HG03159 (cell line): Measurements from ENCODE around the gene EPO.

Source experiments
- ATAC-seq: cut with Tn5 transposase; IDR thresholded peaks from one replicate; pipeline ENCODE4 v1.9.1; 2021; ENCODE audit warnings: mild to moderate bottlenecking, moderate library complexity; ENCODE audit not compliant: unreplicated experiment

Gene EPO

DNA sequence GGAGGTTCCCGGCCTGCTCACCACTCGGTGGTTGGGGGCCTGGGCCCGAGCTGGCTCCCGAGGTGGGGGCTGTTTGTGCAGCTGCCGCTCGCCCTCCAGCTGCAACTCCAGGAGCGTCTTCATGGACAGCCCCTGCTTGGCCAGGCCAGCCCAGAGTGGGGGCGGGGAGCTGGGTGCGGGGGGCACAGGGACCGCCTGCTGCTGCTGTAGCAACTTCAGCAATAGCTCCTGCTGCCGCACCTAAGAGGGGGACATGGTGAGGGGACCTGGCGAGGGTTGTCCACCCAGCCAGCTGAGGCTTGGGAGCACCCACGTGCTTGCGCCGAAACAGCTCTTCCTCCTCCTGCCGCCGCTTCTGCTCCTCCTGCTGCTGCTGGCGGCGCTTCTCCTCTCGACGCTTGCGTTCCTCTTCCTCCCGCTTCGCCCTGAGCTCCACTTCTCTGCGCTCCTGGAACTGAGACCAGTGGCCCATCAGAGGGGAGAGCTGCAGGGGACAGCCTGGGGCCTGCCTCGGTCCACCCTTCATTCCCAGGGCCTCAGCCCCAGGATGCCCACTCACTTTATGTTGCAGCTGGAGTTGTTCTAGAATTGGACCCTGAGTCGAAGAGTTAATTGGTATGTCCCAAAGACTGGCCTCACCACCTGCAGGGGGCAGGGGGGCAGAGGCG lies 37.1 kb upstream of the EPO start:
- no peak for ATAC-seq

DNA sequence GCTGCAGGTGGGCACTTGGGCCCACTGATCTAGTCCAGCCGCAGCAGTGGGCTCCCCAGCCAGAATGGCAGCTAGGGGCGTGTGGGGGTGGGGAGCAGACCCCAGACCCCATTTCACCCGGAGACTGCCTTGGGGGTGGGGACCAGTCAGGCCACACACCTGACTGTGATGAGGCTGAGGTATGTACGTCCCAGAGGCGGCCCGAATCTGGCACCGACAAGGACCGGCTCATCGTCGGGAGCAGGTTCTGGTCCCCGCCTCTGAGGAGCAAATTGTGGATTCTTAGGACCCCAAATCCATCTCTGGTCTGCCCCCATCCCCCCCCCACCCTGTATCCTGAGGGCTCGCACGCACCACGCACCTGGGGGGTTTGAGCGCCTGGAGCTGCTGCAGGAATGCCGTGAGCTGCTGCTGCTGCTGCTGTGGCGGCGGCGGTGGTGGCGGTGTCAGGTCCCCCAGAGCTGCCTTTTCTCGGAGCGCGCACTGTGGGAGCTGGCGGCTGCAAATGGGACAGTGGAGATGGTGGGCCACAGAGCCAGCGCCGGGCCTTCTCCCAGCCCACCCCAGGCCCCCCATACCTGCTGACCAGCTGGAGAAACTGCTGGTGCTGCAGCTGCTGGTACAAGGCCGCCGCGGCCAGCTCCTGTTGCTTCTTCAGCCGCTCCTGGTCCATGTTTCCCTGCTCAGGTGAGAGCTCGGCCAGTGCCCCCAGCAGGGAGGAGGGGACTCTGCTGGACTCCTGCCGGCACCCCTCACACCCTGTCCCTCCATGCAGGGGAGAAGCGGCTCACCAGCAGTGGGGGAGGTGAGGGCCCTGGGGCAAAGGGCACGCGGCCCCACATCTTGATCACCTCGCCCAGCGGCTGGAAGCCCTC lies 36.4 kb upstream of the EPO start:
- no peak for ATAC-seq

DNA sequence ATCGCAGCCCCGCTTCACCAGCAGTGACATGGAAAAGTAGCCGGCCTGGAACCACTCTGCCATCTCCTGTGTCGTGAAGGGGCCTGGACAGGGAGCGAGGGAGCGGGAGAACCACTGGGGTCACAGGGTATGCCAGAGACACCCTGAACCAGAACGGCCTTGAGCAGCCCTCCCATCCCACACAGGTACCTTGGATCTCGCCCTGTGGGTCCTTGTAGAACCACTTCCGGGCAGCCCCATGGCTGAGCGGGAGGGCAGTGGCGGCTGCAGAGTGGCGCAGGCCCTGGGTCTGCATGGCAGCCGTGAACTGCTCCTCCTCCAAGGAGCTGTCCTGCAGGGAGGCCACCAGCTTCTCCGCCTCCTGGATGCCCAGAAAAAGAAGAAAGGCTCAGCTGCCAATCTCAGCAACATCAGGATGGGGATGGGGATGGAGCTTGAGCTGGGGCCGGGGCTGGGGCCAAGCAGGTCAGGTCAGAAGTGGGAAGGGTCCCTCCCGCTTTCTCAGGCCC lies 35.7 kb upstream of the EPO start:
- ATAC-seq: no peak

DNA sequence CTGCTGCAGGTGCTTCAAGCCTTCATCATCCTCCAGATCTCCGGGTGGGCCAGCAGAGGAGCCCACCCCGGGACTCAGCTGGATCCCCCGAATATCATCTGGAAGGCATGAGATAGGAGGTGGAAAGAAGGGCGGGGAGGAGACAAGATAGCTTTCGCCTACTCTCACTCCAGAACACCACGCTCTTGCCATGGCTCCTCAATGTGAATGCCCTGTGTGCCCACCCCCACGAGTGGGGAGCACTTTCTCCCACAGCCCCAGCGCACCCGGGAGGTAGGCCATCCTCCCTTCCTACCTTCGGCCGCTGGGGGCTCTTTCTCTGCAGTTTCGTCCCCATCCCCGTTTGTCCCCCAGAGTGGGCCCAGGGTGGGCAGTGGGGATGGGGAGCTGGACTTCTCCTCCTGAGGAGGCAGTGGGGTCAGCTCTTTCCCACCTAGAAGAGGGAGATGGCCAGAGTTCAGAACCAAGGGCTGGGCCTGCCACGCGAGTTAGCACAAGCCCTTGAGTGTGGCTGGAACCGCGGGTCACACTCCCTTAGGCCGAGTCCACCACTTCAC lies 35.1 kb upstream of the EPO start:
- ATAC-seq: no peak

DNA sequence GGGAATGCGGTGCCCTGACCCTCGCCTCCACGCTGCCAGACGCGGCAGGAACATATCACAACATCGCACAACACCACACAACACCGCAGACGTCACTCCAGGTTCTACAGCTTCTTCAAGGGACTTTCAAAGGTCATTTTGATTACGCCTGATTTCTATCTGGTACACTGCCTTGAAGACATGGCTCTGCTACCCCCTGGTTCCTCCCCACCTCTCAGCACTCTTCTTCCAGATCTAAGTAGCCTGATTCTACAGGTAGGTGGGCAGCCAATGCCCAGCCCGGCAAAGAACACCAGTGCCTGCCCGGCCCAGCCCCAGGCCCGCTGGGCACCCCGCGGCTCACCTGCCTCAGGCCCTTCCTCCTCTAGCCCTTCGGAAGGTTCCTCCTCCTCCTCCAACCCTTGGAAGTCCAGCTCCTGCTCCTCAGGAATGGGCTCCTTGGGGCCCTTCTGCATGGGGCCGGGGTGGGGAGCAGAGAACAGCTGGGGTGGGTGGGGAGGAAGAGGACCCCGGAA lies 34.6 kb upstream of the EPO start:
- ATAC-seq: no peak

DNA sequence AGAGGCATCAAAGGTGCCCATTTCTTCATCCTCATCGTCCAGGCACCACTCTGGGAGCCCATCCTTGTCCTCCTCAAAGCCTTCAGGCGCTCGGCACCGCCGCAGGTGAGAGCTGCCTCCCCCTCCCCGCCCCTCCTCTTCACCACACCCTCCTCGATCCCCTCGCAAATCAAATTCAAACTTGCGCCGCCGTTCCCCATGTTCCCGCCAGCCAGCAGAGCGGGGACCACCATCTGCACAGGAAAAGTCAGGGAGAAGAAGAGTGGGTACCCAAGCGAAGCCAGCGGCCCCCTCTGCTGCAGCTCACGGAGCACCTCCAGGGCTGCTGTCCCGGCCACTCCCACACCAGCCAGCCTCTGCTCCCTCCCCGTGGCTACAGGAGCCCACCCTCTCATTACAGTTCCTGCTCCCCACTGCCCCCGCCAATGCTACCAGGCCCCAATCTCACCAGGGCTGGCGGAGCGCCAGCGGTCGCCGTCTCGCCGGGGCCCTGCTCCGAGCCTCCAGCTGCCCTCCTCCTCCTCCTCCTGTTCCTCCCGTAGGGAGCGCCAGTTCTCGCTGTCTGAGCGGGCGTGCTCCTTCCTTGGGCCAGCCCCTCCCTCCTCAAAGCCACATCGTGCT lies 34.0 kb upstream of the EPO start:
- no peak for ATAC-seq

DNA sequence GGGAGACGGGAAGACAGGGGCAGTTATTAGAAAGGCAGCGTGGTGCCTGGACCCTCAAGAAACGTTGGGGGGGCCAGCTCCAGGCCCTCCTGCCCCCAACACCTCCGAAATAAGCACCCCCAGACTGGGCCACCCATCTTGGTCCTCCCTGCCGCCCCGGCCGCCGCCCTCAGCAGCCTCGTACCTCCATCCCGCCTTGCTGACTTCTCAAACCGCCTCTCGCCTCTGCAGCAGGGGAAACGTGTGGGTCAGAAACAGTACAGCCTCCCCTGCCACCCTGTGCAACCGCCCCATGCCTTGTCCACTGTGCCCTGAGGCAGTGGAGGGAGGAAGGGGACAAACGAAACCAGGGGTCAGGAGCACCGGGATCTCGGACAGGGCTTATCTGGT lies 33.5 kb upstream of the EPO start:
- no peak for ATAC-seq

DNA sequence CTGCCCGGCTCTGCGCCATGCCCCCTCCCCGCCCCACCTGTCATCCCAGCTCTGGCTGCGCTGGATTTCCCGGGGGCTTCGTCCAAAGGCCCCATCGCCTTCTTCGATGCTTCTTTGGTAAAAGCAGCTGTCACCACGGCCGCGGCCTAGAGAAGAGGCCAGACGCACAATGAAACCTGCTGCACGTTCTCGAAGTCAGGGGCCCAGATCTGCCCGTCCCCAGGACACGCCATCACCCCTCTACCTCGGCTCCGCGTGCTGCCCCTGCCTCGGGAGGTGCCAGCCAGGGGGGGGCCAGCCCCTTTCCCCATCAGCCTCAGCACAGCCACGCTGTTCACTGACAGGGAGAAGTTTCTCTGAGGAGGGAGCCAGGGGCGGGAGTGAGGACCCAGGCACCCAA lies 33.0 kb upstream of the EPO start:
- ATAC-seq: no peak

DNA sequence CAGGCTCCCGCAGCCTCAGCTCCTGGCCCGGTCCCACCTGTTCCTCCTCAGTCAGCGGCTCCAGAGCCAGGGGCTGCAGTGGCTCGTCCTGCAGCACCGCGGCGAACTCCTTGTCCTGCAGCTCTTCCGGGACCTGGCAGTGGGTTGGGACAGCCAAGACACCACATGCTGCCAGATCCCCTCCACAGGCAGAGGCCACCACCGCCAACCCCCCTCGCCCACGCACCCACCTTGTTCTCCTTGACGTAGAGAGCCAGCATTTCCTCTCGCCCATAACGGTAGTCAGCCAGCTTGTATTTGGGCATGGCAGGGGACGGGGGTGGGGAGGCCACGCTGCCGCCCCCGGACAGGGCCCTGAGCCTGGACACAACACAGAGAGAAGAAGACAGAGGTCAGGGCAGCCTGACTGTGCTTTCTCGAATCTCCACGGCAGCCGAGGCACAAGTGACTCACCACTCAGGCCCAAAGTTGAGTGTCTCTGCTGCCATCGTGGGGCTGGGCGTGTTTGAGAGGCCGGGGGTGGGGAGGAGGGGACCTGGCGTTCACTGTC lies 32.4 kb upstream of the EPO start:
- ATAC-seq: no peak

DNA sequence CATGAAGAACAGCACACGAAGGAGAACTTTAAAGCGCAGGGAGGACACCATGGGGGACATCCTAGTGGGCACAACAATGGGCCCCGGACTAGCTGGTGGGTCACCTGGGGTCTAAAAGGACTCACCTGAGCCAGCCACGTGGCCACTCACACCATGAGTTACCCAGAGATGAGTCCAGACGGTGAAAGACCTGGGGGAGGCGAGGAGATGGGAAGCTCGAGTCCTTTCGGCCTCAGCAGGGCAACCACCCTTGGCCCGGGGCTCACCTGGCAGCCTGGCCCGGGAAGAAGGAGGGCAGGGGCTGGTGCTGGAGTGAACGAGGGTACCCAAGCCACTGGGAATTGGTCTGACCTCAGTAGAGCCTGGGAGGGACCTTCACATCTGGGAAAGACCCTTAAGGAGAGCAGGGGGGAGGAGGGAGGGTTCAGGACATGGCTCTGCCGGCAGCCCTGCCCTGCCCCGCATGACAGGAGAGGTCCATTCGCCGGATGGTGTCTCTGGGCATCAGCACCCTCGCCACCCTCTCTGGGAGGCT lies 31.9 kb upstream of the EPO start:
- no peak for ATAC-seq

DNA sequence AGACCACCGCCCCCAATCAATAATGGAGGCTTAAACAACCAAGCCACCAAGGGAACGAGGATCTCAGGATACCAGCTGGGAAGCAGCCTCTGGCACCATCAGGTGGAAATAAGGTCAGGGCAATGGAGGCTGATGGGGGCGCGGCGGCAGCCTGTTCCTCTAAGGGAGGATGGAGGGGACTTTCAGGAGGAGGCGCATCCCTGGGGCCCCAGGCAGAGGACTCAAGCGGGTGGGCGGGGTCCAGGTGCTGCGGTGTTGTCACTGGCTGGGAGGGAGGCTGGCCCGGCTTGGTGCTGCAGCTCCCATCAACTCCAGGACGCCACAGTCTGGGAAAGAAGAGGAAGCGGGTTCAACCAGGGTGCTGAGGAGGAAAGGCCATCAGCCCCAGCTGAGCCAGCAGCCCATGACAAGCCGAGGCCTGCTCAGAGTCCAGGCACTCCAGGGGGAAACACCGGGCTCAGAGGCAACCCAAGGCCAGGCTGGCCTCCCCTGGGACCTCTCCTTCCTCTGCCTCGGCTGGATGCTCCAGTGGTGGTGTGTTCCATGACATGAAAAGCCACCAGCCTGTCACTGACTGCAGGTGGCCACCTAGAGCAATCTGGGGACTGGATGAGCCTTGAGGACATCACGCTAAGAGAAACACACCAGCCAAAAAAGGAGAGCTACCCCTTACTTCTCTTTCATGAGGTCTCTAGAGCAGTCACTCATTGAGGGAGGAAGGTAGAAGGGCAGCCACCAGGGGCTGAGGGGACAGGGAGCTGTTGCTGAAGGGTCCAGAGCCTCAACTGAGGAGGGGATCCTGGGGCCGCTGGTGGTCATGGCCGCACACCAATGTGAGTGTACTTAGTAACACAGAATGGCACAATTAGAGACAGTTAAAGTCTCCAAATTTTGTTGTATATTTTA lies 30.8 kb upstream of the EPO start:
- ATAC-seq: no peak

DNA sequence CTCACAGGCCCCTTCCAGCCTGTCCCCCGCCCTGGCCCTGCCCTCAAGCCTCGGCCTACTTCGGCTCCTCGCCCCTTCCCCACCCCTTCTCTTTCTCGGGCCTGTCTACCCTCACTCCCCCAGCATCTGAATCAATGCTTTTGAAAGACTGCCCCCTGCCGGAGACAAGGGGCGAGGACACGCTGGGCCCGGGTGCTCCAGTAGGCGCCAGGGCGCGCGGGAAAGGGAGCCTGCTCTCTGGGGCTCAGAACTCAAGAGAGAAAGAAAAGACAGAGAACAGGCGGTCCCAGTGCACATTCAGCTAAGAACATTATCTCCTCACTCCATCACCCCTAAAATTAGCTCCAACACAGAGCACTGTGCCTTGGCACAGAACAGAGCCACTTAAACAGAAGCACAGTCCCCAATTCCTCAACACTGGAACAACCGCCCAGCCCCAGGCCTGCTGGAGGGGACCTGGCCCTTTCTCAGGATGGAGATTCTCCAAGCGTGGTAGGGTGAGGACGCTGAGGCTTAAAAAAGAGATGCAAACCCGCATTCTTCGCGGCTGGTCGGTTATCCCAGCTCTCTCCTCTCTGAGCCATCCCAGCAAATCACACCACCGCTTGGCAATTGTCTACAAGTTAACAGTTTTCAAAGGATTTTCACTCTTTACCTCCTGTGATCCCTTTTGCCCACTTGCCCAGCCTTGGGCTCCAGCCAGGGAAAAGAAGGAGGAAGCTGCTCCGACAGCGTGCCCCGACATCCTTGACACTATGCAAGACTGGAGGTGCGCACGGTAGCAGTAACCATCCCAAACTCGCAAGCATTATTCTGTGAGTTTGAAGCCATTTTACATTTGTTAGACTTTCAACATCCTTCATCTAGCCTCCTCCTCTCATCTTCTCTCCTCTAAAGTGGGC lies 28.3 kb upstream of the EPO start:
- no peak for ATAC-seq

DNA sequence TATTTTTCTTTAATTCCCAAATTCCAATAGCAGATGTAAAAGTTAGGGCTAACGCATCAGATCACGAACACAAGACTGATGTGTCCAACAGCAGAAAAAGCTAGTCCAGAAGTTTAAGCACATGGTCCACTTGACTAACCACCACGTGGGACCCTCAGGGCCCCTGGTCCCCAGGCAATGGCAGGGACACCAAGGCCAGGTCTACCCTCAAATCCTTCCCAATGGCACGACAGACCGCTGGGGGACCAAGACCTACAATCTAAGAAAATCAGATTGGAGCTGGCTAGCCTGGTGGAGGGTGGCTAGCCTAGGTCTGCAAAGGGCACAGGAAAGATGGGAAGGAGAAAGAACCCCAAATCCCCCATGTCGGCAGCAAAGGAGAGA lies 27.7 kb upstream of the EPO start:
- ATAC-seq: no peak

DNA sequence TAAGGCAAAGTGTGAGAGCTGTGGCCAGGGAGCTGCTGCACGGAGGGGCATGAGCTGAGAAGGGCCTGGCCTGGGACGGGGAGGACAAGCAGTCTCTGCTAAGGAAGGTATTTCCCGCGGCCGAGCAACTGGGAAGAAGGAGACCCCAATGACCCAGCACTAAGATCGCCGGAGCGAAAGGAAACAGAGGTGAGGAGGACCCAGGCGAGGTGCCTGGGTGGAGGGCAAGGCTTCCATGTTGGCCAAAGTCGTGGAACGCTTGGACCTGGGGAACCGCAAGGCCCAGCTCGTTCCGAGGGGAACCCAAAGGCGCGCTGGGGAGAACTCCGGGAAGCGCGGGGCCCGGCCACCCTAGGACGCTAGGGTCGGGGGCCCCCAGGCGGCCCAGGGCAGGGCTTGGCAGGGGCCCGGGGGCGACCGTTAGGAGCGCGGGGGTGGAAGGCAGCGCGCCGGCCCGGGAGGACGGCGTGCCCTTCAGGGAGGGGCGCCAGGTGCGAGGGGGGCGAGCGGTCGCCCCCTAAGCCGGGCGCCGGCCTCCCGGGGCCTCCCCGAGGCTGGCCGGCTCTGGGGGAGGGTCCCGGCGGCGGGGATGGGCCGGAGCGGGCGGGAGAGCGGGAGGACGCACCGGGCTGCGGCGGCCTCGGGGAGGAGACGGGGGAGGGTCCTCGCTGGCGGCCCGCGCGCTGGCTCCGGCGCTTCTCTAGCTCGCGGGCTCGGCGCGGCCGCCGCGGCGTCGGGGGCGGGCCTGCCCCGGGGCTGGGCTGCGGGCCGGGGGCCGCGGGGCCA lies 26.8 kb upstream of the EPO start:
- peak; percentile 12 for ATAC-seq

DNA sequence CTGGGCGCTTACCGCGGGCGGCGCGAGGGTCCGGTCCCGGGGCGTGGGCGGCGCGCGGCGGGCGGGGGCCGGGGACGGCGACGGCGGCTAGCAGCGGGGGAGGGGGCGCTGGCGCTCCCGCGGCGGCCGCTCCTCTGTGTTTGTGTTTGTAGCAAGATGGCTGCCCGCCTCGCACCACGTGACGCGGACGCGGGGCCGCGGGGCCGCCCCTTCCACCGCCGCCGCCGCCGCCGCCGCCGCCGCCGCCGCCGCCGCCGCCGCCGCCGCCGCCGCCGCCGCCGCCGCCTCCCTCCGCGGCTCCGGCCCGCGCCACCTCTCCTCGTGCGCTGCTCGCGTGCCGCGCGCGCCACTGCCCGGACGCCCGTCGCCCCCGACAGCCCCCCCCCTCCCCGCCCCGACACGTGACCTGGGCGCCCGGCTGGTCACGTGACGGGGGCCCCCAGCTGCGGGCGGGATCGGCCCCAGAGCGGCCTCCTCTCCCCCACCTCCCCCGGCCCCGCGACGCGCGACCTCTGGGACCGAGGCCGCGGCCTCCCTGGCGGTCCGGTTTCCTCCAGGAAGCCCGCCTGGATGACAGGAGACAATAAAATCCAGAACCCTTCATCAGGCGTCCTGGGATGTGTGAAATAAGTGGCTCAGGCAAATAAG lies 26.0 kb upstream of the EPO start, which contains the start of gene GIGYF1:
TSS of gene GIGYF1 (minus strand) at position 153 of the 648 bp plus-strand sequence. CDS start 6,012 bp downstream, outside the sequence.
- peak; percentile 42 for ATAC-seq

DNA sequence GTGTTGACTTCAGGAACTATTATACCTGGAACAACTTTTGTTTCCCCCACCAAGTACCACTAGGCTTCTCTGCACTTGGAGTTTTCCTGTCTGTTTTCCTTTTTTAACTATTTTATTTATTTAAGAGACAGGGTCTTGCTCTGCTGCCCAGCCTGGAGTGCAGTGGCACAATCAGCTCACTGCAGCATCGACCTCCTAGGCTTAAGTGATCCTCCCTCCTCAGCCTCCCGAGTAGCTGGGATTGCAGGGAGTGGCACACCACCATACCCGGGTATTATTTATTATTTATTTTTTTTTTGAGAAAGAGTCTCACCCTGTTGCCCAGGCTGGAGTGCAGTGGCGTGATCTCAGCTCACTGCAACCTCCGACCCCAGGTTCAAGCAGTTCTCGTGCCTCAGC lies 24.1 kb upstream of the EPO start:
- ATAC-seq: no peak

DNA sequence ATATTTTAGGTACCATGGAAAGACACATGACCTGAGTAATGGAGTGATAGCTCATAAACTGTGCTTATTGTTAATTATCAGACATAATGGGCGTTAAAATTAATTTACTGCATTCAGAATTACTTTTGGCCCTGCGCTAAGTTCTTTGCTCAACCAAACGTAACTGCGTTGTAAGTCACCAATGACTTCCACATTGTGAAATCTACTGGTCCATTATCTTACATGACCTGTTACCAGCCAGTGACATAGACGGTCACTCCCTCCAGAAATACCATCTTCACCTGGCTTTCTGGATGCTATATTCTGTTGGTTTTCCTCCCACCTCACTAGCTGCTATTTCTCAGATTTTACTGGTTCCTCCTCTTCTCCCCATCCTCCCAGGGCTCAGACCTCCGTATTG lies 21.2 kb upstream of the EPO start:
- ATAC-seq: no peak
